ENCODE measurements around the gene FRZB. TPM values are rescaled to one million over a fixed set of nuclear protein-coding genes. Genes with fewer than 3 reads are reported as not detected.

Gene FRZB
- total RNA-seq (2021) (1.8 and 3.6 TPM in 2 replicates), Bru-seq, nascent RNA (percentile 44 among the genes with signal in this experiment), BruChase-seq, experiment 1, labeled RNA remaining after a 2-hour chase (percentile 46 among the genes with signal in this experiment), BruChase-seq, experiment 2, labeled RNA remaining after a 6-hour chase (percentile 40 among the genes with signal in this experiment)
- long read RNA-seq, transcript FRZB-201 (6 exons, 3,162 nt) = major isoform, 15 of 15 reads
- long read RNA-seq, partial matches to known transcripts = 0 of 15 reads
- long read RNA-seq, other reads (novel, unspliced or antisense) = 0 of 15 reads

DNA sequence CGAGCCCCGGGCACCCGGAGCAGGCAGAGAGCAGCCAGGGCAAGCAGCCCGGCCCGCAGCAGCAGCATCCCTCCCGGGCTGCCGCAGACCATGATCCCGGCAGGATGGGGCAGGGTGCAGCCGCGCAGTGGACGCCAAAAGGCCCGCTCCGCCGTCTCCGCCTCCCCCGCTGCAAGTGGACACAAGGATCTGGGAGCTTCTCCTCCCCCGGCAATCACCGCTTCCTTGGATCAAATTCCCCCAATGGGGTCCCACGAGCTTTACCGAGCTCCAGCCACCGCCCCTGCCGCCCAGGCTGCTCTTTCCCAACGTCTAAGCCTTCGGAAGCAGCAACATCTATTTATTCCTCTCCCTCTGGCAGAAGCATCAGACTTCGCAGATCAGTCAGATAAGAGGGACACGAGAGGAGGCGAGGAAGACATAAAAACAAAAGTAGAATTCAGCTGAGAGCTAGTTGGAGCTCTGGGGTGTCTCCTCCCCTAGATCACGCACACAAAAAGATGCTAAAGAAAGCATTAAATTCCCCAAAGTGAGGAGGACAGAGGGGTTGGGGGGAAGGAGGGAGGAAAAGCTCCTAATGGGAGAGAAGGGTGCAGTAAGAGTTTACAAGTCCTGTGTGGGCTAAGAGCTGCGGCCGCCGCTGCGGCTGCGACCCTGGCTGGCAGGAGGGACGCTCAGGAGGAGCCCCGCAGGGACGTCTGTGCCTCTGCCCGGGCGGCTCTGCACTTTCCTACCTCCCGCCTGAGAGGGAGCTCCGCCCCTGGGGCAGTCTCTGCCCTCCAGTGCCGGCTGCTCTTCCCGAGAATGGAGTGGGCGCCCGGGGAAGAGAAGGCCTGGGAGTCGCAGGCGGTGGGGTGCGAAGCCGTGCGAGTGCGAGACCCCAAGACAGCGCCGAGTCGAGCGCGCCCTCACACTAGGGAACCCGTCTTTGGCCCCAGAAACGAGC is at the start of gene FRZB:
Gene FRZB, minus strand, starts transcription at position 177 of the 946 bp plus-strand sequence. Its CDS starts 85 bp downstream, at position 92.
- Histone ChIP-seq H3K4me3 (ENCODE audit: low read depth, low read length, poor library complexity, severe bottlenecking) (peak within 1 kb of the TSS; percentile 50), H3K27ac (ENCODE audit: low read depth, low read length, poor library complexity, severe bottlenecking) (peak within 1 kb of the TSS; percentile 49), H3K4me1 (ENCODE audit: insufficient read depth, low read length, poor library complexity, severe bottlenecking) (peaks cover 21% of the 10 kb centered on the region), H3K27me3 (replicated peaks; ENCODE audit: insufficient read depth, low read depth, low read length, poor library complexity) (no peaks in the 10 kb centered on the region), H3K9me3 (ENCODE audit: low read depth, low read length, poor library complexity, severe bottlenecking) (no peaks in the 10 kb centered on the region), H3K36me3 (ENCODE audit: insufficient read depth, low read length, poor library complexity, severe bottlenecking) (no peaks in the 10 kb centered on the region)
- TF ChIP-seq, protein P1, sequence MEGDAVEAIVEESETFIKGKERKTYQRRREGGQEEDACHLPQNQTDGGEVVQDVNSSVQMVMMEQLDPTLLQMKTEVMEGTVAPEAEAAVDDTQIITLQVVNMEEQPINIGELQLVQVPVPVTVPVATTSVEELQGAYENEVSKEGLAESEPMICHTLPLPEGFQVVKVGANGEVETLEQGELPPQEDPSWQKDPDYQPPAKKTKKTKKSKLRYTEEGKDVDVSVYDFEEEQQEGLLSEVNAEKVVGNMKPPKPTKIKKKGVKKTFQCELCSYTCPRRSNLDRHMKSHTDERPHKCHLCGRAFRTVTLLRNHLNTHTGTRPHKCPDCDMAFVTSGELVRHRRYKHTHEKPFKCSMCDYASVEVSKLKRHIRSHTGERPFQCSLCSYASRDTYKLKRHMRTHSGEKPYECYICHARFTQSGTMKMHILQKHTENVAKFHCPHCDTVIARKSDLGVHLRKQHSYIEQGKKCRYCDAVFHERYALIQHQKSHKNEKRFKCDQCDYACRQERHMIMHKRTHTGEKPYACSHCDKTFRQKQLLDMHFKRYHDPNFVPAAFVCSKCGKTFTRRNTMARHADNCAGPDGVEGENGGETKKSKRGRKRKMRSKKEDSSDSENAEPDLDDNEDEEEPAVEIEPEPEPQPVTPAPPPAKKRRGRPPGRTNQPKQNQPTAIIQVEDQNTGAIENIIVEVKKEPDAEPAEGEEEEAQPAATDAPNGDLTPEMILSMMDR (conservative IDR thresholded peaks at IDR 0.05; ENCODE audit: low read depth, low read length) = no peak
- no peak for TF ChIP-seq EZH2 (IDR thresholded peaks at IDR 0.05; ENCODE audit: borderline replicate concordance, low read depth, low read length, poor library complexity, severe bottlenecking)
- peak; percentile 69 for DNase-seq (ENCODE audit: low spot score)
- no TSS peak for BruUV-seq (replicated peaks)
- POLR2A ChIA-PET (ENCODE audit: low non-redundant PET) = interaction anchor here (0.5 kb wide), 1 partner anchor 26 kb away, joined by 3 read pairs; no protein-coding TSS in a partner anchor
- CTCF ChIA-PET = no interaction called here
- intact Hi-C loops (cut with micrococcal nuclease; ENCODE audit: unreplicated experiment) = loop anchor here (5.0 kb wide), 1 partner anchor 79 kb away; no protein-coding TSS in a partner anchor

- BruUV-seq (replicated peaks) = TSS peak; percentile 53
- peaks cover 77% of the 10 kb centered on the region for H3K4me1 ChIP-seq (ENCODE audit: insufficient read depth, low read length, poor library complexity, severe bottlenecking)
- peaks cover 8% of the 10 kb centered on the region for H3K36me3 ChIP-seq (ENCODE audit: insufficient read depth, low read length, poor library complexity, severe bottlenecking)
- POLR2A ChIA-PET (ENCODE audit: low non-redundant PET) = interaction anchor here (0.6 kb wide), 1 partner anchor 15 kb away, joined by 3 read pairs; no protein-coding TSS in a partner anchor
- intact Hi-C loops (cut with micrococcal nuclease; ENCODE audit: unreplicated experiment) = loop anchor here (2.0 kb wide), 1 partner anchor 59 kb away; no protein-coding TSS in a partner anchor
- peak; percentile 95 for DNase-seq (ENCODE audit: low spot score)
- H3K27ac ChIP-seq (ENCODE audit: low read depth, low read length, poor library complexity, severe bottlenecking) = peak overlapping the region; percentile 93
- CTCF ChIA-PET = interaction anchor here (0.6 to 1.1 kb wide), 2 partner anchors 76 to 338 kb away, joined by 6 read pairs; no protein-coding TSS in a partner anchor
- no peaks in the 10 kb centered on the region for H3K9me3 ChIP-seq (ENCODE audit: low read depth, low read length, poor library complexity, severe bottlenecking)
- no peaks in the 10 kb centered on the region for H3K27me3 ChIP-seq (replicated peaks; ENCODE audit: insufficient read depth, low read depth, low read length, poor library complexity)
- TF ChIP-seq EZH2 (IDR thresholded peaks at IDR 0.05; ENCODE audit: borderline replicate concordance, low read depth, low read length, poor library complexity, severe bottlenecking) = no peak
- TF ChIP-seq, protein P1 (conservative IDR thresholded peaks at IDR 0.05; ENCODE audit: low read depth, low read length) = no peak
- H3K4me3 ChIP-seq (ENCODE audit: low read depth, low read length, poor library complexity, severe bottlenecking) = no peak overlapping the region
Measured at GRCh38 chr2:182915369-182916326, 49.2 kb upstream of the FRZB start.
